GM23248 (cell line): ENCODE measurements around the gene POT1. TPM values are rescaled to one million over a fixed set of nuclear protein-coding genes. Genes with fewer than 3 reads are reported as not detected.

ENCODE experiments used
- DNase-seq: peaks from one replicate; pipeline ENCODE4 v3.0.0-alpha.2; 2015
- H2AFZ ChIP-seq: fragments of 200-600 bp; sonication (generic); 2 replicates; pipeline ENCODE4 v1.6.1; 2016; ENCODE audit warnings: antibody characterized with exemption
- H3F3A ChIP-seq: fragments of 200-600 bp; sonication (generic); 2 replicates; pipeline ENCODE4 v1.6.1; 2016; ENCODE audit warnings: mild to moderate bottlenecking, antibody characterized with exemption, mixed run types; ENCODE audit not compliant: insufficient read depth
- H3K27ac ChIP-seq: fragments of 200-600 bp; sonication (generic); 2 replicates; pipeline ENCODE4 v1.5.1; 2016; ENCODE audit warnings: mild to moderate bottlenecking
- H3K27me3 ChIP-seq: fragments of 200-600 bp; sonication (generic); replicated peaks from 2 replicates; pipeline ENCODE4 v1.6.1; 2016; ENCODE audit warnings: mild to moderate bottlenecking; ENCODE audit not compliant: insufficient read depth
- H3K36me3 ChIP-seq: fragments of 200-600 bp; sonication (generic); 2 replicates; pipeline ENCODE4 v1.6.1; 2016; ENCODE audit warnings: low read depth, mild to moderate bottlenecking
- H3K4me1 ChIP-seq: fragments of 200-600 bp; sonication (generic); 2 replicates; pipeline ENCODE4 v1.6.1; 2016; ENCODE audit warnings: mild to moderate bottlenecking; ENCODE audit not compliant: insufficient read depth
- H3K4me2 ChIP-seq: fragments of 200-600 bp; sonication (generic); one replicate; pipeline ENCODE4 v1.6.1; 2016; ENCODE audit warnings: mild to moderate bottlenecking; ENCODE audit not compliant: unreplicated experiment
- H3K4me3 ChIP-seq: fragments of 200-600 bp; sonication (generic); 2 replicates; pipeline ENCODE4 v1.5.1; 2016; ENCODE audit warnings: mild to moderate bottlenecking
- H3K79me2 ChIP-seq: fragments of 200-600 bp; sonication (generic); 2 replicates; pipeline ENCODE4 v1.6.1; 2016; ENCODE audit warnings: mild to moderate bottlenecking; ENCODE audit not compliant: insufficient read depth
- H3K9ac ChIP-seq: fragments of 200-600 bp; sonication (generic); 2 replicates; pipeline ENCODE4 v1.6.1; 2016; ENCODE audit warnings: mild to moderate bottlenecking
- H3K9me2 ChIP-seq: fragments of 200-600 bp; sonication (generic); 2 replicates; pipeline ENCODE4 v1.6.1; 2016; ENCODE audit warnings: mixed run types, mild to moderate bottlenecking, moderate library complexity; ENCODE audit not compliant: insufficient read depth
- H3K9me3 ChIP-seq: fragments of 200-600 bp; sonication (generic); one replicate; pipeline ENCODE4 v1.6.1; 2017; ENCODE audit warnings: low read depth
- H4K20me1 ChIP-seq: fragments of 200-600 bp; sonication (generic); 2 replicates; pipeline ENCODE4 v1.6.0; 2016; ENCODE audit not compliant: insufficient read depth
- EZH2 ChIP-seq: fragments of 200-600 bp; sonication (generic); IDR thresholded peaks from 2 replicates; pipeline ENCODE4 v1.6.1; 2018; ENCODE audit warnings: antibody characterized with exemption, mild to moderate bottlenecking; ENCODE audit not compliant: insufficient read depth, poor library complexity, severe bottlenecking
- EZH2phosphoT487 ChIP-seq: fragments of 200-600 bp; sonication (generic); IDR thresholded peaks from 2 replicates; pipeline ENCODE4 v1.6.1; 2018; ENCODE audit warnings: antibody characterized with exemption, moderate library complexity, mild to moderate bottlenecking, low read depth; ENCODE audit not compliant: insufficient read depth
- WGBS, 2 experiments: methylation state at CpG; one replicate each; pipeline ENCODE4 v1.1.6; 2015 to 2017; ENCODE audit warnings: low lambda C conversion rate in 2 of 2, low coverage in 1 of 2; ENCODE audit errors: missing lambda C conversion rate in 2 of 2; 5-methylcytosine and 5-hydroxymethylcytosine counted together
- in situ Hi-C: fragments of 300-500 bp; cut with MboI; formaldehyde crosslinking; loops from 2 replicates; pipeline ENCODE4 v1.15.0; 2020
- polyA plus RNA-seq: library from polyadenylated mRNA; unstranded; fragments of >200 nt; fragmentation: Nextera tagmentation; extraction: Ambion mirVana; gene quantifications from 2 replicates; pipeline ENCODE4 v1.2.1, GENCODE V29; 2016
- total RNA-seq: library from RNA; depleted of rRNA; stranded (reverse); fragments of >200 nt; shearing (Covaris generic); gene quantifications from 2 replicates; pipeline ENCODE4 v1.2.3, GENCODE V29; 2014

The POT1 gene
- total and polyA plus RNA-seq, 2 experiments from 2014 or later = 12.5 to 15.8 TPM

- 31 to 33% methylated on average over 2 of the region's 2 CpGs for WGBS, 2 experiments
Observed at GRCh38 chr7:124940306-124940705, 10.7 kb upstream of the POT1 start.

GRCh38 chr7:124938128-124938527 is 8.5 kb upstream of the POT1 start:
- Histone ChIP-seq H3K4me3 (no peak overlapping the region), H3K9me3 (no peaks in the 10 kb centered on the region), H3K4me2 (no peak overlapping the region), H3K36me3 (no peaks in the 10 kb centered on the region), H3K27ac (no peak overlapping the region), H4K20me1 (no peaks in the 10 kb centered on the region), H2AFZ (no peak overlapping the region), H3K9me2 (no peaks in the 10 kb centered on the region), H3F3A (no peaks in the 10 kb centered on the region), H3K9ac (no peak overlapping the region), H3K4me1 (no peaks in the 10 kb centered on the region), H3K27me3 (no peaks in the 10 kb centered on the region), H3K79me2 (no peaks in the 10 kb centered on the region)
- in situ Hi-C loops = no loop called here
- DNase-seq = no peak
- WGBS, 2 experiments = 15 to 20% methylated on average over 2 of the region's 2 CpGs
- TF ChIP-seq EZH2phosphoT487 (no peak), EZH2 (no peak)

More at GRCh38 chr7:124940306-124940705, 10.7 kb upstream of the POT1 start:
- no peaks in the 10 kb centered on the region for H3K4me1 ChIP-seq
- DNase-seq = peak; percentile 19
- no peak overlapping the region for H3K4me2 ChIP-seq
- H3K79me2 ChIP-seq = no peaks in the 10 kb centered on the region
- H3K9ac ChIP-seq = no peak overlapping the region
- H3F3A ChIP-seq = no peaks in the 10 kb centered on the region
- TF ChIP-seq EZH2phosphoT487 (no peak), EZH2 (no peak)
- H3K27ac ChIP-seq = no peak overlapping the region
- no peaks in the 10 kb centered on the region for H3K9me2 ChIP-seq
- no peak overlapping the region for H3K4me3 ChIP-seq
- no peaks in the 10 kb centered on the region for H4K20me1 ChIP-seq
- in situ Hi-C loops = no loop called here
- peak overlapping the region; percentile 51; the same call in 1 of the 2 replicates for H2AFZ ChIP-seq
- no peaks in the 10 kb centered on the region for H3K36me3 ChIP-seq
- H3K27me3 ChIP-seq = no peaks in the 10 kb centered on the region
- H3K9me3 ChIP-seq = no peaks in the 10 kb centered on the region

GRCh38 chr7:124937076-124937475 is 7.5 kb upstream of the POT1 start:
- Histone ChIP-seq H3K27ac (no peak overlapping the region), H3K36me3 (no peaks in the 10 kb centered on the region), H3K79me2 (no peaks in the 10 kb centered on the region), H3K4me1 (no peaks in the 10 kb centered on the region), H3K4me3 (no peak overlapping the region), H3K4me2 (no peak overlapping the region), H3K27me3 (no peaks in the 10 kb centered on the region), H4K20me1 (no peaks in the 10 kb centered on the region), H3K9me2 (no peaks in the 10 kb centered on the region), H2AFZ (peak overlapping the region; percentile 28; the same call in 1 of the 2 replicates), H3F3A (no peaks in the 10 kb centered on the region), H3K9ac (no peak overlapping the region), H3K9me3 (no peaks in the 10 kb centered on the region)
- TF ChIP-seq EZH2 (no peak), EZH2phosphoT487 (no peak)
- WGBS, 2 experiments = 45 to 48% methylated on average over 1 of the region's 1 CpG
- no peak for DNase-seq
- in situ Hi-C loops = no loop called here

GRCh38 chr7:124934841-124935240 is 5.2 kb upstream of the POT1 start:
- Histone ChIP-seq H3K27ac (no peak overlapping the region), H3F3A (no peaks in the 10 kb centered on the region), H3K36me3 (no peaks in the 10 kb centered on the region), H3K4me2 (no peak overlapping the region), H3K4me3 (no peak overlapping the region), H3K9me3 (no peaks in the 10 kb centered on the region), H3K79me2 (no peaks in the 10 kb centered on the region), H2AFZ (no peak overlapping the region), H3K27me3 (no peaks in the 10 kb centered on the region), H3K9ac (no peak overlapping the region), H4K20me1 (no peaks in the 10 kb centered on the region), H3K4me1 (no peaks in the 10 kb centered on the region), H3K9me2 (no peaks in the 10 kb centered on the region)
- in situ Hi-C loops = no loop called here
- DNase-seq = no peak
- TF ChIP-seq EZH2 = no peak
